SU-DHL-6 (cell line): Measurements from ENCODE around the gene DYNLRB1.

Experiments used
- H2AFZ ChIP-seq: fragments of 200-600 bp; sonication (generic); 2 replicates; pipeline ENCODE4 v1.6.1; 2014; ENCODE audit warnings: low read depth, mild to moderate bottlenecking, moderate library complexity, mixed read lengths, antibody characterized with exemption, low read length; ENCODE audit not compliant: severe bottlenecking
- H3F3A ChIP-seq: fragments of 200-600 bp; shearing (Covaris generic); 2 replicates; pipeline ENCODE4 v1.6.0; 2016; ENCODE audit warnings: antibody characterized with exemption, mild to moderate bottlenecking; ENCODE audit not compliant: insufficient read depth
- H3K27ac ChIP-seq: fragments of 200-600 bp; sonication (generic); 2 replicates; pipeline ENCODE4 v1.5.1; 2016; ENCODE audit warnings: low read depth, mild to moderate bottlenecking, low read length, moderate library complexity, mixed read lengths
- H3K27me3 ChIP-seq: fragments of 200-600 bp; sonication (generic), shearing (Covaris generic); 2 replicates; pipeline ENCODE4 v1.6.0; 2014; ENCODE audit warnings: mild to moderate bottlenecking, low read length
- H3K36me3 ChIP-seq: fragments of 200-600 bp; sonication (generic); 2 replicates; pipeline ENCODE4 v1.6.1; 2014; ENCODE audit warnings: mild to moderate bottlenecking, low read length, mixed read lengths
- H3K4me2 ChIP-seq: fragments of 300-600, 200-600 bp; shearing (Covaris generic), sonication (generic); 2 replicates; pipeline ENCODE4 v1.6.0; 2014; ENCODE audit warnings: low read length, low read depth, mild to moderate bottlenecking; ENCODE audit not compliant: poor library complexity, severe bottlenecking
- H3K4me3 ChIP-seq: fragments of 200-600 bp; sonication (generic); 2 replicates; pipeline ENCODE4 v1.5.1; 2014; ENCODE audit warnings: antibody characterized with exemption, low read length, mild to moderate bottlenecking, mixed read lengths; ENCODE audit not compliant: insufficient read depth, poor library complexity, severe bottlenecking
- H3K79me2 ChIP-seq: fragments of 200-600 bp; sonication (generic); 2 replicates; pipeline ENCODE4 v1.6.1; 2014; ENCODE audit warnings: mild to moderate bottlenecking, low read length, moderate library complexity; ENCODE audit not compliant: insufficient read depth
- H3K9ac ChIP-seq: fragments of 200-600 bp; sonication (generic); 2 replicates; pipeline ENCODE4 v1.7.0; 2014; ENCODE audit warnings: mild to moderate bottlenecking, low read length
- H3K9me2 ChIP-seq: fragments of 200-600 bp; sonication (generic); replicated peaks from 2 replicates; pipeline ENCODE4 v1.6.1; 2014; ENCODE audit warnings: low read length; ENCODE audit not compliant: insufficient read depth
- H3K9me3 ChIP-seq: fragments of 200-600 bp; sonication (generic); 2 replicates; pipeline ENCODE4 v1.6.1; 2014; ENCODE audit warnings: low read length, mixed read lengths; ENCODE audit not compliant: insufficient read depth
- H4K20me1 ChIP-seq: fragments of 200-600 bp; sonication (generic); 2 replicates; pipeline ENCODE4 v1.6.1; 2014; ENCODE audit warnings: low read depth, mild to moderate bottlenecking, antibody characterized with exemption, low read length, moderate library complexity, mixed read lengths
- CTCF ChIP-seq: fragments of 200-600 bp; sonication (generic); IDR thresholded peaks from one replicate; pipeline ENCODE4 v1.5.1; 2017; ENCODE audit warnings: antibody characterized with exemption, mild to moderate bottlenecking, low read length, moderate library complexity; ENCODE audit not compliant: insufficient read depth, poor library complexity, severe bottlenecking
- EZH2phosphoT487 ChIP-seq: fragments of 200-600 bp; sonication (generic), shearing (Covaris generic); conservative IDR thresholded peaks from 2 replicates; pipeline ENCODE4 v1.6.1; 2018; ENCODE audit warnings: mild to moderate bottlenecking, antibody characterized with exemption, low read length, moderate library complexity, mixed read lengths

Gene DYNLRB1

GRCh38 chr20:34538671-34539123 lies 22.5 kb downstream of the DYNLRB1 start:
- no peaks in the 10 kb centered on the region for H3K27me3 ChIP-seq
- TF ChIP-seq CTCF, result peak; percentile 86
- TF ChIP-seq EZH2phosphoT487, result no peak
- H3K4me2 ChIP-seq, result no peak overlapping the region
- no peak overlapping the region for H3K27ac ChIP-seq
- H3K9me2 ChIP-seq, result no peaks in the 10 kb centered on the region
- no peaks in the 10 kb centered on the region for H3F3A ChIP-seq
- no peaks in the 10 kb centered on the region for H3K79me2 ChIP-seq
- no peaks in the 10 kb centered on the region for H3K9me3 ChIP-seq
- no peak overlapping the region for H3K9ac ChIP-seq
- no peak overlapping the region for H3K4me3 ChIP-seq
- H4K20me1 ChIP-seq, result no peaks in the 10 kb centered on the region
- peaks cover 2% of the 10 kb centered on the region; the same call in 1 of the 2 replicates for H3K36me3 ChIP-seq
- H2AFZ ChIP-seq, result no peak overlapping the region

GRCh38 chr20:34539756-34540155 lies 23.5 kb downstream of the DYNLRB1 start:
- peaks cover 2% of the 10 kb centered on the region; the same call in 1 of the 2 replicates for H3K36me3 ChIP-seq
- H3K79me2 ChIP-seq, result no peaks in the 10 kb centered on the region
- H3K27me3 ChIP-seq, result no peaks in the 10 kb centered on the region
- TF ChIP-seq CTCF, result no peak
- TF ChIP-seq EZH2phosphoT487, result no peak
- no peak overlapping the region for H2AFZ ChIP-seq
- no peaks in the 10 kb centered on the region for H3F3A ChIP-seq
- H3K9me3 ChIP-seq, result no peaks in the 10 kb centered on the region
- H3K4me2 ChIP-seq, result no peak overlapping the region
- H3K9ac ChIP-seq, result no peak overlapping the region
- H3K27ac ChIP-seq, result no peak overlapping the region
- no peak overlapping the region for H3K4me3 ChIP-seq
- no peaks in the 10 kb centered on the region for H4K20me1 ChIP-seq
- no peaks in the 10 kb centered on the region for H3K9me2 ChIP-seq

GRCh38 chr20:34540596-34541263 lies 24.5 kb downstream of the DYNLRB1 start:
- peaks cover 2% of the 10 kb centered on the region; the same call in 1 of the 2 replicates for H3K36me3 ChIP-seq
- no peaks in the 10 kb centered on the region for H4K20me1 ChIP-seq

More at GRCh38 chr20:34540596-34541263, 24.5 kb downstream of the DYNLRB1 start:
- Histone ChIP-seq H3K27ac (no peak overlapping the region), H3K9ac (no peak overlapping the region), H3K9me3 (no peaks in the 10 kb centered on the region), H2AFZ (no peak overlapping the region), H3K4me3 (no peak overlapping the region), H3K4me2 (no peak overlapping the region), H3K79me2 (no peaks in the 10 kb centered on the region), H3K9me2 (no peaks in the 10 kb centered on the region), H3K27me3 (no peaks in the 10 kb centered on the region), H3F3A (no peaks in the 10 kb centered on the region)
- TF ChIP-seq CTCF (no peak), EZH2phosphoT487 (no peak)
